T-helper 2 cell treated with Interferon-gamma antibody and Interleukin-4, amounts not matched to agents 100 ng/mL and 5 ng/mL, for 36 hours (primary cell): Measurements from ENCODE around the gene FOXL3. TPM values are rescaled to one million over a fixed set of nuclear protein-coding genes. Genes with fewer than 3 reads are reported as not detected.

ENCODE experiments used
- intact Hi-C: fragments of 100-400 bp; cut with micrococcal nuclease; formaldehyde crosslinking; loops from one replicate; pipeline ENCODE4 v1.15.1; 2023
- total RNA-seq: library from RNA; stranded (reverse); gene quantifications from 2 replicates; pipeline ENCODE4 v1.2.3, GENCODE V29; 2022

The FOXL3 gene
- total RNA-seq, 1 donor from 2014 or later, result not detected

DNA sequence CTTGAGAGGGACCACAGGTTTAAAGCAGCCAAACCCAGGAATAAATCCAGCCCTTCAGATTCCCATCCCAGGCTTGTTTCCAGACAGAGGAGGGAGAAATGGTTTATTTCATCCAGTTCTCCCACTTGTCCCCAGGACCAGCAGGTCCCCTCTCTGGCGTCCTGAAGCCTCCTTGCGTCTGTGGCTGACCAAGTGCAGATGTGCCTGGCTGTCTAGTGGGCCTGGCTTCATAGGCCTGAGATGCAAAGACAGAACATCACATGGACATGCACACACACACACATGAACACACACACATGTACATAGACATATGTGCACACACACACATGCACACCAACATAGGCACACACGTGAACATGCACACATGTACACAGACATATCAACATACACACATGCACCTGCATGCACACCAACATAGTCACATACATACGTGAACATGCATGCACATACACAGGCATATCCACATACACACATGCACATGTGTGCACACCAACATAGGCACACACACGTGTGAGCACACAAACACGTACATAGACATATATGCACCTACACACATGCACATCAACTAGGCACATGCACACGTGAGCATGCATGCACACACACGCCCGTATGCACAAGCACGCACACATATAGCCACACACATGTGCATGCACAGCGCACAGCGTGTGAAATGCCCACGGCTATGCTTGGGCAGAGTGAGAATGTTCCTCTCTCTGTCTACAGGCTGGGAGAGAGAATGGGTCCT, 10.7 kb downstream of the FOXL3 start:
- intact Hi-C loops, result no loop called here

DNA sequence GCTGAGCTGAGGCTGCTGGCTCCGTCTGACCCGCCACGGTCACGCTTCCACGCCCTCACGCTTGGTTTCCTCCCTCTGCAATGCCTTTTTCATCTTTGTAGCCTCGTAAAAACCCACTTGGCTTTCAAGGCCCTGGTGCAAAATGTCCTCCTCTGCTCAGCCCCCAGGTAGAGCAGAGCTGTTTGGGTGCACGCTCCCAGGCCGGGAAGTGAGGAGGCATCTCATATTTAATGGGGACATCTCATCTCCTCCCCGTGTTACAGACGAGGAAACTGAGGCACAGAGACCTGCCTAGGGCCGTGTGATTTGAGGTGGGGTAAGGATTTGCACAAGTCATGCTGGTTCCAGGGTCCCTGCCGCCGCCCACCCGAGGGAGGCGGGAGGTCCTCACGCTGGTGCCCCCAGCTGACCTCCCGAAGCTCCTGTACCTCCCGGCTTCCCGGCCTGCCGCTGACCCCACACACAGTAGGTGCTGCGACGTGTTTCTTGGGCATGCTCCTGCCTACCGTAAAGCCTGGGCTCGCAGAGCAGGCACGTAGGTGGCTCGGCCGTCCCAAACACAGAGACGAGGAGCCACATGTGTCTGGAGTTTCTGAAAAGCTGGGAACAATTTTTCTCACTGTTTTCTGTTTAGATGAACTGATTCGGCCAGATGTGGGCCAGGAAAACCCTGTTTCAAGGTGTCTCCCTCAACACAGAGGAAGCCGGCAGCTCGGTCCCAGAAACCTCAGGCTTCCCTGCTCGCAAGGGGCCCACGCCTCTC, 11.5 kb downstream of the FOXL3 start:
- intact Hi-C loops, result no loop called here

DNA sequence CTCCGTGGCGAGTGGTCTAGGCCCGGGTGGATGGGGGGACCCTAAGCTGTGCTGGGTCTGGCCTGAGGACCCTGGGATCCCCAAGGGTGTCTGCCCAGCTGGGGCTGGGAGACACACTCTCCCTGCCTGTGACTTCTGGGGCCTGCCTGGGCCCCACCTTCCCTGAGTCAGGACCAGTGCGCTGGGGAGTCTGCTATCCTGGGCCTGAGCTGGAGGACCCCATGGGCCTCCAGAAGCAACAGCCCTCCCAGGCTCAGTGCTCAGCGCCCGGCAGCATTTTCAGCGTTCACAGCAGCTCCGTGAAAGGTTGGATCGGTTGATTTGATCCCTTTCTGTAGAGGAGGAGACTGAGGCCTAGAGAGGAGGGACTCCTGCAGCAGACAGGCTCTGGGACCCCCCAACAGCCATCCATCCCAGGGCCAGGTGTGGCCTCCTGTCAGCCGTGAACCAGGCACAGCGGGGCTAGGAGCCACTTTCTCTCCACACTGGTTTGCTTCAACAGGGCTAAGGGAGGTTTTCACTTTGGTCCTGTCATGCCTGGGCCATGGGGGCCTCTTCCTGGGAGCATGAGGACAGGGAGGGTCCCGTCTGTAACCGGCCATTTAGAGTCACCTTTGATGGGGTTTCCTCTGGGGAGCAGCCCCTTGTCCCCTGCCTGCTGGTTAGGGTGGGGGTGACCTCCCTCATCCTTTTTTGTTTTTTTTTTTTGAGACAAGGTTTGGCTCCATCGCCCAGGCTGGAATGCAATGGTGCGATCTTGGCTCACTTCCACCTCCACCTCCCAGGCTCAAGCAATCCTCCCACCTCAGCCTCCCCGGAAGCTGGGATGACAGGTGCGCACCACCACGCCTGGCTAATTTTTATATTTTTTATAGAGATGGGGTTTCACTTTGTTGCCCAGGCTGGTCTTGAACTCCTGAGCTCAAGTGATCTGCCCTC, 12.4 kb downstream of the FOXL3 start:
- intact Hi-C loops, result no loop called here

- intact Hi-C loops, result no loop called here
Measured at GRCh38 chr7:303425-303824, 13.5 kb downstream of the FOXL3 start.

- intact Hi-C loops, result no loop called here
Measured at GRCh38 chr7:303884-304573, 14.1 kb downstream of the FOXL3 start.

- intact Hi-C loops, result no loop called here
Measured at GRCh38 chr7:304574-305409, 14.8 kb downstream of the FOXL3 start.

- intact Hi-C loops, result no loop called here
Measured at GRCh38 chr7:305410-306151, 15.6 kb downstream of the FOXL3 start.

GRCh38 chr7:307970-308369, 18.0 kb downstream of the FOXL3 start:
- intact Hi-C loops, result no loop called here

GRCh38 chr7:309586-310228, 19.7 kb downstream of the FOXL3 start:
- intact Hi-C loops, result no loop called here

DNA sequence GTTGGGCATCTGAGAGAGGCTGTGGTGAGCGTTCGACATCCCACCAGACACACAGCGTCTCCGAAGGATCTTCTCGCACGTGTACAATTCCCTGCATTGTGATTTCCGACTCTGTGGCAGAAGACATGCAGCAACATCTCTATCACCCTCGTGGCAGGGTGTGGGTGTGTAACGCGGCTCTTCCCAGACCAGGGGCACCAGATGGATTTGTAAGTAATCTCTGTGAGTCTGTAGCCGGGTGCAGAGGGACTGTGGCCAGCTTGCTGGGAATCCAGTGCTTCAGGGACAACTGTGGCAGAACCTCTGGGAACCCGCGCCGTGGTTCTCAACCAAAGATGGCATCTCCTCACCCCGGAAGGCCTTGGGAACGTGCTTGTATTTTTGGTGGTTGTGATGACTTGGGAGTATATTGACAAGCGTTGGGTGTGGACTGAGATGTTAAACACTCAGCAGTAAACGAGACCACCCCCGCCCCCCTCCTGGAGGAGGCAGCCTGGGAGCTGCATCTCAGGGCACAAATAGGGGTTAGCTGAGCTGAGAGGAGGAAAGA, 21.2 kb downstream of the FOXL3 start:
- intact Hi-C loops, result no loop called here

- intact Hi-C loops, result no loop called here
Measured at GRCh38 chr7:311796-312195, 21.8 kb downstream of the FOXL3 start.

GRCh38 chr7:312424-312823, 22.5 kb downstream of the FOXL3 start:
- intact Hi-C loops, result no loop called here

GRCh38 chr7:314853-315252, 24.9 kb downstream of the FOXL3 start:
- intact Hi-C loops, result no loop called here

DNA sequence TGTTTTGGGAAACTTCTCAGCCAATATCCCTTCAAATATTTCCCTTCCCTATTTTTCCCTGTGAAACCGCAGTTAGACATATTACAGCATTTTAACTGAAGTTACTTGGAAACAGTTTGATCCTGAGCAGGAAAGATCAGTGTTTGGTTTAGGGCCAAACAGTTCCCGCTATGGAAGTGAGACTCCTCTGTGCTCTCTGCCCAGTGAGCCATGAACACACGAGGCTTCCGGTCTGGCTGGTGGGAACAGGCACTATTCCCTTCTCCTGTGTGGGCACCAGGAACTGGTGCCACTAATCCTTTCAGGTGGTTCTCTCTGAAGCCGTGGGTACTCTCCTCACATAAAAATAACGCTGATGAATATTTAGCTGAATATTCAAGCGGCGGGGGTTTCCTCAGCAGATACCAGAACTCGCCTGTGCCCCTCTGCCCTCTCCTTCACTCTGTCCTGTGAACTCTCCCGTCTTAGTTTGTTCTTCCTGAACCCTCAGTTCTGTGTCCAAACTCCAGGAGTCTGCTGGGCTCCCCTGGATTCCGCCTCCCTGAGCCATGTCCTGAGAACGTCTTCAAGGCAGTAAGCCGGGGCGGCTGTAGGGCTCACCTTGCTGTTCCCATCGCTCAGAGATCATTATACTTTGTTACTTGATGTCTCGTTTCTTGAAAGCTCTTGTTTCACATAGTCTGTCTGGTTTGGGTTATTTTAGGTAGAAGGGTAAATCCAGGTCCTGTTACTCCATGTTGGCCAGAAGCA, 25.7 kb downstream of the FOXL3 start:
- intact Hi-C loops, result no loop called here

DNA sequence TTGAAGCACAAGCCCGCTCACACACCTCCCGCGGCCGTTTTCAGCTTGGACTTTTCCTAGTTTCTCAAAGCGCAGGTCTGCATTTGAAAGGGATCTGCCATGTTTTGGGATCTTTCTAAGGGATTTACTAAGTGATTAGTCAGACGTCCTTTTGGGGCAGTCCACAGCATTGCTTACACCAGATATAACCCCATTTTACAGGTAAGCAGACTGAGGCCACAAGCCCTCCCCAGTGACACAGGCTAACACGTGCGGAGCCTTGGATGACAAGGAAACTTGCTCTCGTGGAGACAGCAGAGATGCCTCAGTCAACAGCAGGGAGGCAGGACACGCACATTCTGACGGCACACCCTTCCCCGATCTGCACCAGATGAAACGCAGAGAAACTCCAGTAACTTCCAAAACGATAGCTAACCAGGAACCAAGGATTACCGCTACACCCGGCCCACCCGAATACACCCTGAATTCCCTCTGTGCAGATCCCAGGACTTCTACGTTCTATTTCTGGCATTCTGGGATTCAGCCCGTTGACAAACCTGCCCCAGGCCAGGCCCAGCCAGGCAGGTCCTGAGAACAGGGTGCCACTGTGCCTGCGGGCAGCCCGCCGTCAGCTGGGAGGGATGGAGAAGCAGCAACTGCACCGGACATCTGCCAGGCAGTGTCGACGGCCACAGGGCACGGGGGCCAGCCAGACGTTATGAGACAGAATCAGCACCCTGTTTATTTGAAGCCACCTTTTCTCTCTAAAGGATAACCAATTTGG, 27.9 kb downstream of the FOXL3 start:
- intact Hi-C loops, result no loop called here

DNA sequence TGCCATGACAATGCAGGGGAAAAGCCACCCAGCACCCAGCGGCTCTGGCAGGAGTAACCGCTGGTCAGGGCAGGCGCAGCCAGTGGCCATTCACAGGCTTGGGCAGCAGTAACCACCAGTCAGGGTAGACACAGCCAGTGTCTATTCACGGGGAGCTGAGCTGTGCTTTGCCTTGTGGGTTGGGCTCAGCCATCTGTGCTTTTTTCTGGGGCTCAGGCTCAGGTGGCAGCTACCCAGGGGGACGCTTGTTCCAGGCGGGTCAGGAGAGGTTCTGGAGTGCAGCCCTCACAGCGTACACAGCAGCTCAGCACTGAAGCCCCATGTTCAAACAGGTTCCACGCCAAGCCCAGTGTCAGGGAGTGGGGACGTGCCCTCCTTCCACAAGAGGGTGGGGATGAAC, 28.5 kb downstream of the FOXL3 start:
- intact Hi-C loops, result no loop called here
